ENCODE results near the gene MRM1. TPM values are rescaled to one million over a fixed set of nuclear protein-coding genes. Genes with fewer than 3 reads are reported as not detected.

The MRM1 gene
- total and polyA plus RNA-seq, 9 of the 15 experiments (the other 6 are each of a cell fraction or from before 2014, with no cell fraction given) = 0.61 to 28.4 (median 21.5) TPM

DNA sequence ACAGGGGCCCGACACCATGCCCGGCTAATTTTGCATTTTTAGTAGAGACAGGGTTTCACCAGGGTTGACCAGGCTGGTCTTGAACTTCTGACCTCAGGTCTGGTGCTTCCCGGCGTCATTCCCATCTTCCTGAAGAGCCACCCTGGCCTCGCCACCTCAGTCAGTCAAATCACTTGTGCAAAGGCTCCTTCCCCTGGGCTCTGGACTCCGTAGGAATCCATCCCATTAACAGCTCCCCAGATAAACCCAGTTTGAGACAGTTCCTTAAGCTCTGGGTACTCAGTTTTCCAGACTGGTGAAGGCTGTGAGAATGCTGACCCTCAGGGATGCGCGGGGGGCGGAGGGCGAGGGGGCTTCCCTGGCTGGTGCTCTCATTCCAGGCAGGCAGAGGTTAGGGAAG is 39.5 kb downstream of the MRM1 start:
- in situ Hi-C loops (cut with MboI) = no loop called here
- Histone ChIP-seq H3K9me3 (replicated peaks; ENCODE audit: control insufficient read depth, insufficient read depth, low read depth, low read length) (no peaks in the 10 kb centered on the region), H3K27me3 (ENCODE audit: control insufficient read depth in 2 of 2, insufficient read depth in 2 of 2, low read length in 2 of 2) (peaks cover 57 to 79% of the 10 kb centered on the region in 2 experiments), H3K4me3 (no peak overlapping the region), H4K20me1 (replicated peaks; ENCODE audit: control insufficient read depth, insufficient read depth, low read length) (0 out of 2 replicates have a peak, but pooled peaks cover 14% of the 10 kb centered on the region), H3K9ac (ENCODE audit: insufficient read depth in 1 of 2, low read depth in 2 of 2, low read length in 2 of 2) (no peak overlapping the region), H3K4me2 (ENCODE audit: insufficient read depth, low read length) (no peak overlapping the region), H3K36me3 (ENCODE audit: control insufficient read depth, insufficient read depth, low read length) (no peaks in the 10 kb centered on the region), H3K79me2 (ENCODE audit: control insufficient read depth, insufficient read depth, low read length) (no peaks in the 10 kb centered on the region), H3K4me1 (replicated peaks in 1 of 2; ENCODE audit: control insufficient read depth in 2 of 2, insufficient read depth in 2 of 2, low read length in 2 of 2) (peaks cover 0 to 10% of the 10 kb centered on the region in 2 experiments; a peak in 2 of 5 replicates), H2AFZ (ENCODE audit: low read depth, low read length) (no peak overlapping the region), H3K27ac (ENCODE audit: extremely low read depth, low read depth, low read length) (no peak overlapping the region), H3K9me1 (ENCODE audit: control insufficient read depth, insufficient read depth, low read length) (no peaks in the 10 kb centered on the region)
- ChIA-PET CTCF (ENCODE audit: low intra/inter-chr PET ratio) (no interaction called here), POLR2A (no interaction called here)
- ATAC-seq (no peak), FAIRE-seq (no peak), DNase-seq (ENCODE audit: extremely low read depth in 1 of 4, low spot score in 3 of 4) (no peak)
- no TSS peak for BruUV-seq (replicated peaks)
- intact Hi-C loops (cut with micrococcal nuclease) = no loop called here
- WGBS (ENCODE audit: insufficient coverage, low coverage, missing lambda C conversion rate) = 3% methylated on average over 9 of the region's 10 CpGs
- TF ChIP-seq RBFOX2 (IDR thresholded peaks at IDR 0.05; ENCODE audit: low read depth, low read length) = no peak
- no peak for TF ChIP-seq ZNF124 (CRISPR knock-in tag; IDR thresholded peaks at IDR 0.05)
- no peak for TF ChIP-seq MITF (IDR thresholded peaks at IDR 0.05)
- no peak for TF ChIP-seq KAT7 (CRISPR knock-in tag; IDR thresholded peaks at IDR 0.05; ENCODE audit: borderline replicate concordance)
- TF ChIP-seq ZNF408 (CRISPR knock-in tag; IDR thresholded peaks at IDR 0.05; ENCODE audit: low read depth) = no peak
- TF ChIP-seq, protein P1, sequence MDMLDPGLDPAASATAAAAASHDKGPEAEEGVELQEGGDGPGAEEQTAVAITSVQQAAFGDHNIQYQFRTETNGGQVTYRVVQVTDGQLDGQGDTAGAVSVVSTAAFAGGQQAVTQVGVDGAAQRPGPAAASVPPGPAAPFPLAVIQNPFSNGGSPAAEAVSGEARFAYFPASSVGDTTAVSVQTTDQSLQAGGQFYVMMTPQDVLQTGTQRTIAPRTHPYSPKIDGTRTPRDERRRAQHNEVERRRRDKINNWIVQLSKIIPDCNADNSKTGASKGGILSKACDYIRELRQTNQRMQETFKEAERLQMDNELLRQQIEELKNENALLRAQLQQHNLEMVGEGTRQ (CRISPR knock-in tag; IDR thresholded peaks at IDR 0.05) = no peak
- TF ChIP-seq CREB3L1 (IDR thresholded peaks at IDR 0.05; ENCODE audit: borderline replicate concordance, low read depth) = no peak
- TF ChIP-seq, protein P2, sequence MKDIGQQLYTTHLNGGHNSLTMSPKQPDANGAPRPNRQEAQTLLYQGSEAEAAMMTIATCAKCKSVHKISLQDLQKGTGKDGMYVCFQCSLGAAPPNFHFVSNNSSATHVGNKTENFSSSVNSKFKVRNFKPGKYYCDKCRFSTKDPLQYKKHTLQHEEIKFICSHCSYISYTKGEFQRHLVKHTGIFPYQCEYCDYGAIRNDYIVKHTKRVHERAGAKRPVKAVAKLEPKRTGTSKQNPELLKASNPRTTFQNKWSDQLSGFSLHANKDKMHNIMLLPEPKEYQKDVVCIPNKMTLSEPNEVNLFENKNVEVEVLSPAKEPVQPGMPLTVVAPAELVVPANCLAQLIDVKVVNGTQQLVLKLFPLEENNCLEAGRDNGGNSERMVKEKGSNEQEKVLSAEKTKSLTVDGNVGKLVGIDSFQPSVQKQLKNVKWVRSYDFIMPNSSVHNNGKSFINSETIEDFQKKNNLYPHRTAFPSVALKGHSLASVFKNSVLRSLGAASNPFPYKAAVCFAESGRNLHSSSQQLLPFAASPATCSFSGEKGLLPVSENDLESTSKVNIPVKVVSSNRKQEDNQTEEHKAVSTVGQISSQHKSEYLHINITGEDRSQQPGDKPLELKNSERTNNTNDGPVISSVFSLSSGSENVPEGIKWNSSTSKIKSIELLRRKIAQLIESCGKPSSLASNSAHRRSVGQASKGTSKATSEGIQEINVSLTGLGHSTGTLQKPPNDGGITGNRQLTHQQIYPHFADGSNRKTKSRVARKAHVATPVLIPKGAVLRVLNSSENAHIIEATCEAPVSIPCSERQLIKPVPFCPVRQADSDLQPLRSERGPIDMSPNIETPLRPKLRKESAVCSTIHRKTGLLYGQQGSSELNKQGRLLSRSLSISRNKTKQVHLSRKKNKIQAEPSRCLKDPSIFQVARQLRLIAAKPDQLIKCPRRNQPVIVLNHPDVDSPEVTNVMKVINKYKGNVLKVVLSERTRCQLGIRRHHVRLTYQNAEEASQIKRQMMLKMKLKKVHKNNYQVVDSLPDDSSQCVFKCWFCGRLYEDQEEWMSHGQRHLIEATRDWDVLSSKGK (CRISPR knock-in tag; IDR thresholded peaks at IDR 0.05) = no peak
- no peak for TF ChIP-seq RFX7 (CRISPR knock-in tag; IDR thresholded peaks at IDR 0.05)
- no peak for TF ChIP-seq NFE2L1 (tag; IDR thresholded peaks at IDR 0.05; ENCODE audit: borderline replicate concordance, low read depth)
- no peak for TF ChIP-seq ILF3 (IDR thresholded peaks at IDR 0.05; ENCODE audit: borderline replicate concordance)
- TF ChIP-seq, protein P3, sequence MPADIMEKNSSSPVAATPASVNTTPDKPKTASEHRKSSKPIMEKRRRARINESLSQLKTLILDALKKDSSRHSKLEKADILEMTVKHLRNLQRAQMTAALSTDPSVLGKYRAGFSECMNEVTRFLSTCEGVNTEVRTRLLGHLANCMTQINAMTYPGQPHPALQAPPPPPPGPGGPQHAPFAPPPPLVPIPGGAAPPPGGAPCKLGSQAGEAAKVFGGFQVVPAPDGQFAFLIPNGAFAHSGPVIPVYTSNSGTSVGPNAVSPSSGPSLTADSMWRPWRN (IDR thresholded peaks at IDR 0.05; ENCODE audit: low read depth) = no peak
- no peak for TF ChIP-seq SOX6 (IDR thresholded peaks at IDR 0.05)
- no peak for TF ChIP-seq KDM5B (IDR thresholded peaks at IDR 0.05; ENCODE audit: insufficient replicate concordance, low read depth, low read length)
- no peak for TF ChIP-seq MTF1 (CRISPR knock-in tag; IDR thresholded peaks at IDR 0.05; ENCODE audit: borderline replicate concordance)
- no peak for TF ChIP-seq BRD4 (IDR thresholded peaks at IDR 0.05)
